Endothelial cell (in vitro differentiated cells): ENCODE measurements around the gene GLIPR1. TPM values are rescaled to one million over a fixed set of nuclear protein-coding genes. Genes with fewer than 3 reads are reported as not detected.

ENCODE experiments used
- DNase-seq: peaks from one replicate; pipeline ENCODE4 v3.0.0; 2021; ENCODE audit warnings: low spot score
- H3K27ac Mint-ChIP-seq: one replicate; pipeline ENCODE4 v1.8.0; 2021; ENCODE audit warnings: mixed read lengths, inconsistent platforms; ENCODE audit not compliant: unreplicated experiment
- H3K27me3 Mint-ChIP-seq: one replicate; pipeline ENCODE4 v1.8.0; 2021; ENCODE audit warnings: mild to moderate bottlenecking, moderate library complexity, mixed read lengths, inconsistent platforms; ENCODE audit not compliant: unreplicated experiment
- H3K36me3 Mint-ChIP-seq: one replicate; pipeline ENCODE4 v1.8.0; 2021; ENCODE audit warnings: mild to moderate bottlenecking, low read depth, mixed read lengths, inconsistent platforms; ENCODE audit not compliant: unreplicated experiment
- H3K4me1 Mint-ChIP-seq: one replicate; pipeline ENCODE4 v1.8.0; 2021; ENCODE audit warnings: mild to moderate bottlenecking, mixed read lengths, inconsistent platforms; ENCODE audit not compliant: unreplicated experiment
- H3K4me3 Mint-ChIP-seq: one replicate; pipeline ENCODE4 v1.8.0; 2021; ENCODE audit warnings: mild to moderate bottlenecking, mixed read lengths, inconsistent platforms; ENCODE audit not compliant: unreplicated experiment
- H3K9me3 Mint-ChIP-seq: one replicate; pipeline ENCODE4 v1.8.0; 2021; ENCODE audit warnings: mixed read lengths, inconsistent platforms; ENCODE audit not compliant: unreplicated experiment
- total RNA-seq: library from RNA; stranded (reverse); fragmentation: NEBNext Ultra II Directional; extraction: Animal tissue kit (Norgen Biotek cat#: 25700); gene quantifications from one replicate; pipeline ENCODE4 v1.2.1, GENCODE V29; 2021; ENCODE audit not compliant: unreplicated experiment
- TF ChIP-seq, protein P1 (sequence below): fragments of 200-600 bp; sonication (generic); IDR thresholded peaks from one replicate; pipeline ENCODE4 v1.5.0; 2021; ENCODE audit warnings: antibody characterized with exemption; ENCODE audit not compliant: unreplicated experiment

The GLIPR1 gene
- total RNA-seq, 1 donor from 2014 or later = 0.38 TPM

DNA sequence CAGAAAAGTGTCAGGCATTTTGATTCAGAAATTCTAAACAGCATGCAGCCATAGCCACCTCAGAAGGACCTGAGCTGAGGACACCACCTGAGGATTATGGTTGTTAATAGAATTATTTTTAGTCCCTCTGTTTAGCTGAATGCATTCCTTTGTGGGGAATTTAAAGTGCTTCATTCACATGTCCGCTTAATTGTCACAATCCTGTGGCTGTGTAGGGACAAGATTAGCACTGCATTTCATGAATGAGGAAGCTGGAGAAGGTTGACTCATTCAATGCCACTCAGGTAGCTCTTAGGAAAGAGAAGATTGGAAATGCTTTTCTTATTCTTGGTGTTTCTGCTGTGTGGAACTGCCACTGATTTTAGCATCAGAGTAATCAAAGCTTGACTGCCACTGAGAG, 72.8 kb downstream of the GLIPR1 start:
- no peaks in the 10 kb centered on the region for H3K9me3 Mint-ChIP-seq
- no peaks in the 10 kb centered on the region for H3K36me3 Mint-ChIP-seq
- TF ChIP-seq, protein P1, sequence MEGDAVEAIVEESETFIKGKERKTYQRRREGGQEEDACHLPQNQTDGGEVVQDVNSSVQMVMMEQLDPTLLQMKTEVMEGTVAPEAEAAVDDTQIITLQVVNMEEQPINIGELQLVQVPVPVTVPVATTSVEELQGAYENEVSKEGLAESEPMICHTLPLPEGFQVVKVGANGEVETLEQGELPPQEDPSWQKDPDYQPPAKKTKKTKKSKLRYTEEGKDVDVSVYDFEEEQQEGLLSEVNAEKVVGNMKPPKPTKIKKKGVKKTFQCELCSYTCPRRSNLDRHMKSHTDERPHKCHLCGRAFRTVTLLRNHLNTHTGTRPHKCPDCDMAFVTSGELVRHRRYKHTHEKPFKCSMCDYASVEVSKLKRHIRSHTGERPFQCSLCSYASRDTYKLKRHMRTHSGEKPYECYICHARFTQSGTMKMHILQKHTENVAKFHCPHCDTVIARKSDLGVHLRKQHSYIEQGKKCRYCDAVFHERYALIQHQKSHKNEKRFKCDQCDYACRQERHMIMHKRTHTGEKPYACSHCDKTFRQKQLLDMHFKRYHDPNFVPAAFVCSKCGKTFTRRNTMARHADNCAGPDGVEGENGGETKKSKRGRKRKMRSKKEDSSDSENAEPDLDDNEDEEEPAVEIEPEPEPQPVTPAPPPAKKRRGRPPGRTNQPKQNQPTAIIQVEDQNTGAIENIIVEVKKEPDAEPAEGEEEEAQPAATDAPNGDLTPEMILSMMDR = no peak

More for the DNA sequence above, 72.8 kb downstream of the GLIPR1 start:
- Mint-ChIP-seq H3K27me3 (no peaks in the 10 kb centered on the region), H3K27ac (no peak overlapping the region), H3K4me3 (no peak overlapping the region), H3K4me1 (peaks cover 13% of the 10 kb centered on the region)
- DNase-seq = no peak

Other genes starting within 250 kb of the GLIPR1 start
- gene CAPS2, start 150.4 kb upstream of the GLIPR1 start, total RNA-seq = 2.1 TPM
- gene GLIPR1L1, start 146.1 kb upstream of the GLIPR1 start, total RNA-seq = not detected
- 0.26 TPM for gene GLIPR1L2, start 89.7 kb upstream of the GLIPR1 start, total RNA-seq
- 53.2 TPM for gene KRR1, start 30.9 kb downstream of the GLIPR1 start, total RNA-seq